Neural progenitor cell (in vitro differentiated cells): ENCODE measurements around the gene GPAM. TPM values are rescaled to one million over a fixed set of nuclear protein-coding genes. Genes with fewer than 3 reads are reported as not detected.

Source experiments
- DNase-seq: peaks from one replicate; pipeline ENCODE4 v3.0.0-alpha.2; 2016; ENCODE audit warnings: low spot score
- H2AFZ ChIP-seq: fragments of 200-600 bp; sonication (generic); replicated peaks from 2 replicates; pipeline ENCODE4 v1.6.1; 2016; ENCODE audit warnings: antibody characterized with exemption
- H3F3A ChIP-seq: fragments of 200-600 bp; sonication (generic); 2 replicates; pipeline ENCODE4 v1.6.1; 2016; ENCODE audit warnings: antibody characterized with exemption, low read depth
- H3K27ac ChIP-seq: fragments of 200-600 bp; sonication (generic); 2 replicates; pipeline ENCODE4 v1.5.1; 2016; ENCODE audit warnings: mild to moderate bottlenecking
- H3K27me3 ChIP-seq: fragments of 200-600 bp; sonication (generic); 2 replicates; pipeline ENCODE4 v1.6.1; 2016; ENCODE audit warnings: mild to moderate bottlenecking, moderate library complexity
- H3K36me3 ChIP-seq: fragments of 200-600 bp; sonication (generic); 2 replicates; pipeline ENCODE4 v1.5.1; 2016
- H3K4me1 ChIP-seq: fragments of 200-600 bp; sonication (generic); 2 replicates; pipeline ENCODE4 v1.6.1; 2016; ENCODE audit warnings: mixed run types
- H3K4me2 ChIP-seq: fragments of 200-600 bp; sonication (generic); 2 replicates; pipeline ENCODE4 v1.6.1; 2016
- H3K4me3 ChIP-seq: fragments of 200-600 bp; sonication (generic); 2 replicates; pipeline ENCODE4 v1.5.1; 2016
- H3K79me2 ChIP-seq: fragments of 200-600 bp; sonication (generic); 2 replicates; pipeline ENCODE4 v1.6.1; 2016; ENCODE audit warnings: low read depth
- H3K9ac ChIP-seq: fragments of 200-600 bp; sonication (generic); 2 replicates; pipeline ENCODE4 v1.6.1; 2016
- H3K9me3 ChIP-seq: fragments of 200-600 bp; sonication (generic); 2 replicates; pipeline ENCODE4 v1.5.1; 2016; ENCODE audit warnings: low read depth
- H4K20me1 ChIP-seq: fragments of 200-600 bp; sonication (generic); 2 replicates; pipeline ENCODE4 v1.6.1; 2016; ENCODE audit warnings: low read depth
- H3K27ac Mint-ChIP-seq: 3 replicates; pipeline ENCODE4 v1.8.0; 2021; ENCODE audit warnings: mixed read lengths
- H3K27me3 Mint-ChIP-seq: 2 replicates; pipeline ENCODE4 v1.8.0; 2022; ENCODE audit warnings: low read depth, mild to moderate bottlenecking, inconsistent platforms, moderate library complexity, mixed read lengths; ENCODE audit not compliant: insufficient read depth
- H3K36me3 Mint-ChIP-seq: 3 replicates; pipeline ENCODE4 v1.8.0; 2021; ENCODE audit warnings: mixed read lengths
- H3K4me1 Mint-ChIP-seq: 3 replicates; pipeline ENCODE4 v1.8.0; 2021; ENCODE audit warnings: mixed read lengths
- H3K4me3 Mint-ChIP-seq: 3 replicates; pipeline ENCODE4 v1.8.0; 2021; ENCODE audit warnings: mild to moderate bottlenecking, moderate library complexity, mixed read lengths
- H3K9me3 Mint-ChIP-seq: 3 replicates; pipeline ENCODE4 v1.8.0; 2020; ENCODE audit warnings: mixed read lengths
- EZH2 ChIP-seq: fragments of 200-600 bp; sonication (generic); IDR thresholded peaks from 2 replicates; pipeline ENCODE4 v1.6.1; 2017; ENCODE audit warnings: antibody characterized with exemption, mild to moderate bottlenecking, moderate library complexity
- EZH2phosphoT487 ChIP-seq: fragments of 200-600 bp; sonication (generic); IDR thresholded peaks from 2 replicates; pipeline ENCODE4 v1.6.1; 2017; ENCODE audit warnings: antibody characterized with exemption
- total RNA-seq: library from RNA; depleted of rRNA; stranded (reverse); fragments of >200 nt; gene quantifications from 2 replicates; pipeline ENCODE4 v1.2.3, GENCODE V29; 2015; ENCODE audit warnings: low replicate concordance
- TF ChIP-seq, protein P1 (sequence below): fragments of 200-600 bp; sonication (generic); IDR thresholded peaks from 2 replicates; pipeline ENCODE4 v1.5.1; 2017; ENCODE audit warnings: antibody characterized with exemption, mild to moderate bottlenecking

The GPAM gene
- total RNA-seq, 1 donor from 2014 or later, result 18.9 TPM

DNA sequence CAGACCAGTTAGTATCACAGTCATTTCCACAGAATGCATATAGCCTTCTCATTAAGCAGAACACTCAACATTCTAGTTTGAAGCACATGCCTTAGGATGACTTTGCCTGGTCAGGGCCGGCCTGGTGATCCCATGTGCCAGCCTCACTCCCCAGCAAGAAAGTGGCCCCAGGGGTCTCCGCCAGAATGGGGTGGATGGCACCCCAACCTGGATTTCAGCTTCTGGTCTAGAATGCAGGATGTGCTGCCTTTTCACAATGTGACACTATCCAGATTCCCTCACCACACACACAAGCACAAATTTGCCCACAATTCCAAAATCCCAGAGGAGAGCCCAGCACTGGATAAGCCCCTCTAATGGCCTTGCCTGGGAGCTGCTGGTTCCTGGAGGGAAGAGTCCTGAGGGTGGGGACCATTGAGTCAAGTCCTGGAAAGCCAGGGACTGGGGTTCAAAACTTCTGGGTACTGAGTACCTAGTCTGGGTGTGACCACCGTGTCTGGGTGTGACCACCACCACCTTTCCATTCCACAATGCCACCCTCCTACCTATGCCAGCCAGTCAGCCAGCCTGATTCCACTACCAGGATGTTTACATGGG lies 41.5 kb upstream of the GPAM start:
- H3K4me1 ChIP-seq, result no peaks in the 10 kb centered on the region
- no peak overlapping the region for H2AFZ ChIP-seq
- DNase-seq, result no peak
- H3F3A ChIP-seq, result no peaks in the 10 kb centered on the region
- Mint-ChIP-seq H3K4me3 (no peak overlapping the region), H3K27ac (peak overlapping the region; percentile 17), H3K9me3 (peaks cover 4% of the 10 kb centered on the region), H3K27me3 (peaks cover 5% of the 10 kb centered on the region), H3K36me3 (no peaks in the 10 kb centered on the region), H3K4me1 (no peaks in the 10 kb centered on the region)
- no peaks in the 10 kb centered on the region for H3K9me3 ChIP-seq
- TF ChIP-seq, protein P1, sequence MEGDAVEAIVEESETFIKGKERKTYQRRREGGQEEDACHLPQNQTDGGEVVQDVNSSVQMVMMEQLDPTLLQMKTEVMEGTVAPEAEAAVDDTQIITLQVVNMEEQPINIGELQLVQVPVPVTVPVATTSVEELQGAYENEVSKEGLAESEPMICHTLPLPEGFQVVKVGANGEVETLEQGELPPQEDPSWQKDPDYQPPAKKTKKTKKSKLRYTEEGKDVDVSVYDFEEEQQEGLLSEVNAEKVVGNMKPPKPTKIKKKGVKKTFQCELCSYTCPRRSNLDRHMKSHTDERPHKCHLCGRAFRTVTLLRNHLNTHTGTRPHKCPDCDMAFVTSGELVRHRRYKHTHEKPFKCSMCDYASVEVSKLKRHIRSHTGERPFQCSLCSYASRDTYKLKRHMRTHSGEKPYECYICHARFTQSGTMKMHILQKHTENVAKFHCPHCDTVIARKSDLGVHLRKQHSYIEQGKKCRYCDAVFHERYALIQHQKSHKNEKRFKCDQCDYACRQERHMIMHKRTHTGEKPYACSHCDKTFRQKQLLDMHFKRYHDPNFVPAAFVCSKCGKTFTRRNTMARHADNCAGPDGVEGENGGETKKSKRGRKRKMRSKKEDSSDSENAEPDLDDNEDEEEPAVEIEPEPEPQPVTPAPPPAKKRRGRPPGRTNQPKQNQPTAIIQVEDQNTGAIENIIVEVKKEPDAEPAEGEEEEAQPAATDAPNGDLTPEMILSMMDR, result no peak
- TF ChIP-seq EZH2phosphoT487 (no peak), EZH2 (no peak)
- H3K4me2 ChIP-seq, result no peak overlapping the region
- H3K36me3 ChIP-seq, result no peaks in the 10 kb centered on the region
- H3K79me2 ChIP-seq, result no peaks in the 10 kb centered on the region
- H4K20me1 ChIP-seq, result no peaks in the 10 kb centered on the region
- no peak overlapping the region for H3K27ac ChIP-seq
- no peak overlapping the region for H3K4me3 ChIP-seq
- no peaks in the 10 kb centered on the region for H3K27me3 ChIP-seq
- no peak overlapping the region for H3K9ac ChIP-seq

DNA sequence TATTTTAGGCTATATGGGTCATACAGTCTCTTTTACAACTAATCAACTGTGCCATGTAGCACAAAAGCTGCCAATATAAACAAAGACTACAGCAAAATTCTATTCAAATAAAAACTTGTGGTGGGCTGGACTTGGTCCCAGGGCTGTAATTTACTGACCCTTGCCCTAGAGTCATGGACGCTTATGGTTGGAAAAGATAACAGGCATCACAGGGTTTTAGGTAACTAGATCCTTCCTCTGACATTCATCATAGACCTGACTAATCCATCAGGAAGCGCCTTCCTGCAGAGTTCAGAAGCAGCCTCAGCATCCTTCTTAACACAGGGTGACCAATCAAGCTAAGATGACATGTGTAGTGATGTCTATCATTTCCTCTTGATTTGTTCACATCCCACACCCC lies 40.2 kb upstream of the GPAM start:
- Histone ChIP-seq H3K4me2 (no peak overlapping the region), H3K79me2 (no peaks in the 10 kb centered on the region), H3F3A (no peaks in the 10 kb centered on the region), H3K36me3 (no peaks in the 10 kb centered on the region), H3K4me1 (no peaks in the 10 kb centered on the region), H4K20me1 (no peaks in the 10 kb centered on the region), H3K27ac (no peak overlapping the region), H3K27me3 (no peaks in the 10 kb centered on the region), H3K9ac (no peak overlapping the region), H3K4me3 (no peak overlapping the region), H2AFZ (no peak overlapping the region), H3K9me3 (no peaks in the 10 kb centered on the region)
- TF ChIP-seq, protein P1, result no peak
- no peak for TF ChIP-seq EZH2phosphoT487
- no peak for TF ChIP-seq EZH2
- H3K9me3 Mint-ChIP-seq, result peaks cover 4% of the 10 kb centered on the region
- DNase-seq, result no peak
- no peak overlapping the region for H3K4me3 Mint-ChIP-seq
- H3K36me3 Mint-ChIP-seq, result no peaks in the 10 kb centered on the region
- no peak overlapping the region for H3K27ac Mint-ChIP-seq
- H3K27me3 Mint-ChIP-seq, result peaks cover 5% of the 10 kb centered on the region
- H3K4me1 Mint-ChIP-seq, result no peaks in the 10 kb centered on the region

DNA sequence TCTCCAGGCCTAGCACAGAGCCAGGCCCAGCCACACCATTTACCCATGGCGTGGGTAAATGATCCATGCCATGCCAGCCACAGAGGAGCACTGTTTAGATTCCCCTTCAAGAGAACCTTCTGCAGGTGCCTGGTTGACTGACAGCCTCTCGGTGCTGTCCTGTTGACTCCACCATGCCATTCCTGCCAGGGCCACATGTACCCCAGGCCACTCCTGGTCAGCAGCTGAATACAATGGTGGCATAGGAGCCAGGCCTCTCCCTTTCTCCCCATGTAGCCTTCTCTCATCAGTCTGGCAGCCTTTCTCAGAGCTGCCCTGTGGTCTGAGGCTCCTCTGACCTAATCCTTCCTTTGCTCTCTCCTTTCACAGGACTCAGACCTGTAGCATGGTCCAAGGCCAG lies 39.2 kb upstream of the GPAM start:
- H3K79me2 ChIP-seq, result no peaks in the 10 kb centered on the region
- H3K27ac ChIP-seq, result no peak overlapping the region
- no peak for TF ChIP-seq EZH2phosphoT487
- TF ChIP-seq, protein P1, result no peak
- TF ChIP-seq EZH2, result no peak
- H3K27ac Mint-ChIP-seq, result no peak overlapping the region
- H3K4me3 ChIP-seq, result no peak overlapping the region
- H3K27me3 Mint-ChIP-seq, result peaks cover 2% of the 10 kb centered on the region
- H3K4me1 Mint-ChIP-seq, result no peaks in the 10 kb centered on the region
- DNase-seq, result no peak
- H3K4me2 ChIP-seq, result no peak overlapping the region
- H3K36me3 ChIP-seq, result no peaks in the 10 kb centered on the region
- no peaks in the 10 kb centered on the region for H3K27me3 ChIP-seq
- H3K9ac ChIP-seq, result no peak overlapping the region
- H3F3A ChIP-seq, result no peaks in the 10 kb centered on the region
- H3K36me3 Mint-ChIP-seq, result no peaks in the 10 kb centered on the region
- H3K9me3 Mint-ChIP-seq, result peaks cover 4% of the 10 kb centered on the region
- H3K4me3 Mint-ChIP-seq, result no peak overlapping the region
- no peaks in the 10 kb centered on the region for H3K9me3 ChIP-seq
- H4K20me1 ChIP-seq, result no peaks in the 10 kb centered on the region
- no peak overlapping the region for H2AFZ ChIP-seq
- H3K4me1 ChIP-seq, result no peaks in the 10 kb centered on the region
